Right forelimb (tissue), 1 donor: ENCODE results near the gene ACTC1.

Source experiments
- DNase-seq: peaks from one replicate; pipeline ENCODE4 v3.0.0-alpha.2; 2018

ACTC1 gene

DNA sequence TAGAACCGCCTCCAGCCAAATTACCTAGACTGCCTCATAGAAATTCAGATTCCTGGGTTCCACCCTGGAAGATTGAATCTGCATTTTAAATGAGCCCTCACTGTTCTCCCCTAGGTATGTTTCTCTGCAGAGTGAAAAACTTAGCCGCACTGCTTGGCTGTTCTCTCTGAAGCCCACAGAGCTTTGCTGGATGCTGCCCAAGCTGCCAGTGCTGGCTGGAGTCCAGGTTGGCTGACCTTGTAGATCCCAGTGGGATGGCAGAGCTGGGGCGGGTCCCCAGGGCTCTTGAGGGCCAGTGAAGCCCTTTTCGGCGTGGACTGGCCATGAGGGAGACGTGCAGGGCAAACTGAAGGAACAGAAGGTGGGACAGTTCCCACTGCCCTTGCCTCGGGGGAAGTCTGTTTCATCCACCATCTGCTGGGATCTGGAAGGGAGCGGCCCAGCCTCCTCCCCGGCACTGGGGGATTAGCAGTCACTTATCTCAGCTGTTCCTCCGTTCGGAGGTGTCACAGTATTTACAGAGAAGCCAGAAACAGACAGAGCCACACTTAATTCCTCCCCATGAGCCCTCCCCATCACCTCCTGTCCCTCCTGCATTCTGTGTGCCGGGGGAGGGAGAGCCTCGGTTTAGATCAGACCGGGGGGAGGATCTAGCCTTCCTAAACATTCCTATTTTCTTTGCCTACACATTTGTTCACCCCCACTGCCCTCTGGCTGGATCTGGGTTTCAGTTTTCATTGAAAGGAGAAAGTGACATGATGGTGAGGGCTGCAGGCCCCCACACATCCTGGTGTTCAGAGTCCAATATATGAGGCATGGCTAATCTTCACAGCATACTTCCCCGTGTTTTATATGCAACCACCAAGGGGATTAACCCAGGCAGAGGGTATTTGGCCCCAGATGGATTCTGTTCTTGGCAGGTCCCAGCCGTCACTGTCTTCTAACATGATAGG lies 4.1 kb upstream of the ACTC1 start:
- peak; percentile 63 for DNase-seq

DNA sequence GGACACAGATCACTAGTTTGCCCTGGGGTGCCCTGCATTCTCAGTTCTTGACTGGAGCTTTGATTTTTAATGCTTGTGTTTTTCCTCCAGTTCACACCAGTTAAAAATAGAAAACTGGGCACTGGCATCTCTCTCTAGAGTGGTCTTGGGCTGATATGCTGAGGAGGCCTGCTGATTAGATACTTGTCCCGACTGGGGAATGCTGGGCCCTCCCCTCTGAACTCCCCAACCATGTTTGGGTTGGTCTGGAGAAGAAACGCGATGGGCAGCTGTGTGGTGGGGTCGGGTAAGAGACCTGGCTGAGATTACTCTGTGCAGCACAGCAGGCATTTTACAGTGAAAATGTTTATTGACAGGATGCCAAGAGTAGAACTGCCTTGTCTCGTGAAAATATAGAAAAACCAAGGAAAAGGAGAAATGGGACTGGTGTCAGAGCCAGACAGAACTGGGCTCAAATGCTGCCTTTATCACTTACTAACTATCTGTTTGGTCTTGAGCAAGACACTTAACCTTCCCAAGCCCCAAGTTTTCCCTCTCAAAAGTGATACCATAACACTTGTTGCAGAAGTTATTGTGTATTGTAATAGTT lies 1.6 kb upstream of the ACTC1 start:
- no peak for DNase-seq

DNA sequence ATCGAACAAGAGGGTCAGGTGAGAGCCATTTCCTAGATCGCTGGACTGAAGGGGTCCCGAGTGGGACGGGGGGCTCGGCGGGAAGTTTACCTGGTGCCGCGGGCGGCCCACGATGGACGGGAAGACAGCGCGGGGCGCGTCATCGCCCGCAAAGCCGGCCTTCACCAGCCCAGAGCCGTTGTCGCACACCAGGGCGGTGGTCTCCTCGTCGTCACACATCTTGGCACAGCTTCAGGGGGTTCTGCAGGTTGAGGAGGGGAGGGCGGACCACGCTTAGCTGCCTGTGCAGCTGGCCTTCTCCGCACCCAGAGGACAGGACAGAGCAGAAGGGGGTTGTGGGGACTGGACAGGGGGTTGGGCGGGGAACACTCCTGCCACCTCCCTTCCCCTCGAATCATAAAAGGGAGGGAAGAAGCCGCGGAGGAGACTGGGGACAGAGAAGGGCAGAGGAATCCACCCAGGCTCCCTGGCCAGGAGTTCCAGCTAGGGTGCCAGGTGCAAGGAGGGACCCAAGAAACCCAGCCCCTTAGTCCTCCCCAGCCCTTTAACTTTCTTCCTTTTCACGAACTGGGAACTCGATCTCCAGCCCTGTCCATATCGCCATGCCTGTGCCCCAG lies 651 bp downstream of the ACTC1 start:
- DNase-seq = no peak

DNA sequence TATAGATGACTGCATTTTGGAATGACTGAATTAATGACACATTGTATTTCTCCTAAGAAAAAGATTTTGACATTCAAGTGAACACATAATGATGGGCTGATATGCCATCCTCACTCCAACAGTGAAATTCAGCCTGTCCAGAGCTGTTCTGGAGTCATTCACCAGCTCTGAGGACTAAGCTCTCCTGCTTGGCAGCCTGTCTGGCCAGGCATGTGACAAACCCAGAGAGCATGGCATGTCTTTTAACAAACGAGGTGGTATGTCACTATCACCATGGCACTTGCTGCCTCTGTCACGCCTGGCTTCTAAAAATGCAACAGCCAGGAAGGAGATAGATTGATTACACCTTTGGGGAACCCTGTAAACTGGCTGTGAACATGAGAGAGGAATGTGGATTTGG lies 1.4 kb downstream of the ACTC1 start:
- DNase-seq = no peak

DNA sequence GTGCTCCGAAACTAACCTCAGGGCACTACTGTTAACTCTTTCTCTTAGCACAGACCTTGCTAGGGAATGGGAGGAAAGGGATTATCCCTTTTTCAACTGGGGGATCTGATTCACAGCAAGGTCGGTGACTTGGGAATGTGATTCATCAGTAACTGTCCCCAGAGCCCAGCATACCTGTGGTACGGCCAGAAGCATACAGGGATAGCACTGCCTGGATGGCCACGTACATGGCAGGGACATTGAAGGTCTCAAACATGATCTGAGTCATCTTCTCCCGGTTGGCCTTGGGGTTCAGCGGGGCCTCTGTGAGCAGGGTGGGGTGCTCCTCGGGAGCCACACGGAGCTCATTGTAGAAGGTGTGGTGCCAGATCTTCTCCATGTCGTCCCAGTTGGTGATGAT lies 2.3 kb downstream of the ACTC1 start:
- DNase-seq = no peak

- no peak for DNase-seq
Measured at GRCh38 chr15:34791701-34792100, 3.6 kb downstream of the ACTC1 start.

GRCh38 chr15:34790121-34790520 lies 5.2 kb downstream of the ACTC1 start:
- no peak for DNase-seq

DNA sequence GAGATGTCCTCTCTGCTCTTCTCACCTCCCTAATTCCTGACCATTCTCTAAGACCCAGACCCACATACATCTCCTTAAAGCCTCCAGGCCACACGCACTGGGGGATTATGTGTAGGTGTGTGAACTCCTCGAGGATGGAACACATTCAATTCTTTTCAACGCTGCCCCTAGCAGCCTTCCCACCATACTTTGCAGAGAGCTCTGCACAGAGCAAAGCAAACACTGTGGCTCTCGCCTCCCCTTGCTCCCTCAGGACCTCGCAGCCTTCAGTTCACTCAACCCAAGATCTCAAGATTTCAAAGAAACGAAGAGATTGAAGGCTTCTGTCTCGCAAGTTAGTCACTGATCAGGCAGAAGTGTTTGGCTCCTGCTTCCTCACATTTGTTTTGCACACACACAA lies 6.0 kb downstream of the ACTC1 start:
- DNase-seq = no peak

GRCh38 chr15:34786206-34786605 lies 9.1 kb downstream of the ACTC1 start:
- DNase-seq = no peak

DNA sequence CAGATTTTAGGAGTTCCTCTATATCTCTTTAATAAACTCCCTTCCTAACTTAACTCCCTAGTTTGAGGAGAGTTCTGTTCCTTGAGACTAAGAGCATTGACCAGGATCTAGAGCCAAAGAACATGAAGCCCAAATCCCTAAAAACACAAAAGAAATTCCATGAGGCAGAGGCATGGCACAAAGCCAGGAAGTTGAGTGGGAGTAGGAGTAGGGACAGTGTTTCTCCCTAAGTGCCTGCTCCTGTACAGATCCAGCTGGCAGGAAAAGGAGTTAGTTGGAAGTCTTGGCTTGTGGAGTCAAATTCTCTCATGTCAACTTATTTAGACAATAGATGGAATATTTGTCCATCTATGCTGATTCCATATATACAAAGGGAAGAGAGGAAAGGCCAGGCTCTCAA lies 11.4 kb downstream of the ACTC1 start:
- no peak for DNase-seq

DNA sequence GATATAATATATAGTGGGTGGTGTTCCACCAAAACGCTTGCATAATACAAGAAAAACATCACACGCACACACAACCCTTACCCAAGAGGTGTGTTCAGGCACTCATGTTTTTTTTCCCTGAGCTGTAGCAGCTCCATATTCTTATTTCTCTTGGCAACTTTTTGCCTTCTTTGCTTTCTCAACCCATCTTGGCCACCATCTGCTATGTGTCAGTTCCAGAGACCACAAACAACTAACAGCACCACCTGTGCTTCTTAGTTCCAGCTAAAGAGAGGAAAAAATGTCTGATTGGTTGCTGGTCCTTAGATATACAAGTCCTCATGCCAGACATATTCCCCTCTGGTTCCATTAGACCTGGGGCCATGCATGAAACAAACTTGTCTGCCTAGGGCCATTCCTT lies 11.9 kb downstream of the ACTC1 start:
- no peak for DNase-seq

- no peak for DNase-seq
Measured at GRCh38 chr15:34782901-34783300, 12.4 kb downstream of the ACTC1 start.

GRCh38 chr15:34780725-34781124 lies 14.6 kb downstream of the ACTC1 start:
- no peak for DNase-seq

DNA sequence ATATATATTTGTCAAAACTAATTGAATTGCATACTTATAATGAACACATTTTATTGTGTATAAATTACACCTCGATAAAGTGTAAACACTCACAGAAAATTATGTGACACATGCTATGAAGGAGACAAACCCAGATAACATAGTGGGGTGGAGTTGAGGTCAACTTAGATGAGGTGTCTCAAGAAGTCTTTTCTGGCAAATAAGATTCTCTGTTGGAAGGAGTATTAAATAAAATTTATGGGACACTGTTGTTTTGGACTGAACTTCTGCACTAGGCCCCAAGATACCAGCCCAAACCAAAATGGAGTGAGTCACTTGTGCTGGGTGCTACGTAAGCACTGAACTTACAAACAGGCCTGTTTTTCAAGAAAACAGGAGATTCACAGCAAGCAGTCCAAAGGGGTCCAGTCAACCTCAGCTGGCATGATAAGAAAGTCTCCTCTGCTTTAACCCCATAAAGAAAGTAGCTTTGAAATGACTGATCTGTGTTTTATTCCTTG lies 18.7 kb downstream of the ACTC1 start:
- DNase-seq = no peak

DNA sequence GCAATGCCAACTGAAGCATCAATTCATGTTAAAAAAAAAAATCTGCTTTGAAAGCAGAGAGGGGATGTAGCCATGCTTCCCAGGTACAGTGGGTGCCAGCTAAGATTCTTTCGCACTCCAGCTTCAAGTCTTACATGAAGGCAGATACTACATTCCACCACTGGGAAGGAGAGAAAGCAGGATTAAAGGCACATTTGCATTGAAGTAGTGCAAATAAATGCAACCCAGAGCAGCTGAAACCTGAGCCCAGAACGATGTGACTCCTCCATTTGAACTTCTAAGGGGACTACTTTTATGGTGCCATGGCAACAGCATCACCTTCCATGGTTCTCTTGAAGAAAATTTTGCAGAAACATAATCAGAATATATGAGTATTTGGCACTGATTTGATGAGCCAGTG lies 21.4 kb downstream of the ACTC1 start:
- no peak for DNase-seq

DNA sequence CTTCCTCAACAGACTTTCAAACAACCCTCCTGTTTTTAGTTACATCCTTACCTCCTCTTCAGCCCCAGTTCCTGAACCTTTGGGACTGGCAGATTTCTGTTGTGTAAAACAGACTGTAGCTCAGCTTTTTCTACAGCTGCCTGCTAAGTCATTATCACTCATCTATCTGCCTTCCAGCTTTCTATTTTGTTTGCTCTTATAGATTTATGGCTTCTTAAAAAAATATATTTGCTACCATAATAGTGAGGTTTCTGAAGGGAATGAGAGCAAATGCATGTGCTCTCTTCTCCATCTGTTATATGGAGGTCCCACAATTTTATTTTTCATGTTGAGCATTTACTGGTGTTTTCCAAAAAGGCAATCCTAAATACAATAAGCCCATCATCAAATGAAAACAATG lies 22.3 kb downstream of the ACTC1 start:
- DNase-seq = no peak

DNA sequence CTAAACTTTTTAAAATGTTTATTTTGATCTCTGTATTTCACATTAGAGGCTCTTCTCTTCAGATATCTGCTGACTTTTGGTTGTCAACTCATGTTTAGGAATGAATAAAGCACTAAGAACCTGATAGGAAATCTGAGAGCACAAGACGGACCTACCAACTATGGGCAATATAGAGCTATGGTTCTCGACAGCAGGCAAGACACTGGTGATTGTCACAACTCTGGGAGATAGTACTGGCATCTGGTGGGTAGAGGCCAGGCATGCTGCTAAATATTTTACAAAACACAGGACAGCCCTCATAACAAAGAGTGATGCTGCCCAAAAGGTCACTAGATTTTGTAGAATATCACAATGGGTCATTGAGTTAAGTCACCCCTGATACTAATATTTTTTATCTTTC lies 23.0 kb downstream of the ACTC1 start:
- DNase-seq = no peak

- no peak for DNase-seq
Measured at GRCh38 chr15:34769711-34770110, 25.6 kb downstream of the ACTC1 start.

GRCh38 chr15:34768530-34768929 lies 26.8 kb downstream of the ACTC1 start:
- no peak for DNase-seq

GRCh38 chr15:34765741-34766140 lies 29.6 kb downstream of the ACTC1 start:
- DNase-seq = no peak

GRCh38 chr15:34760909-34761308 lies 34.4 kb downstream of the ACTC1 start:
- no peak for DNase-seq

DNA sequence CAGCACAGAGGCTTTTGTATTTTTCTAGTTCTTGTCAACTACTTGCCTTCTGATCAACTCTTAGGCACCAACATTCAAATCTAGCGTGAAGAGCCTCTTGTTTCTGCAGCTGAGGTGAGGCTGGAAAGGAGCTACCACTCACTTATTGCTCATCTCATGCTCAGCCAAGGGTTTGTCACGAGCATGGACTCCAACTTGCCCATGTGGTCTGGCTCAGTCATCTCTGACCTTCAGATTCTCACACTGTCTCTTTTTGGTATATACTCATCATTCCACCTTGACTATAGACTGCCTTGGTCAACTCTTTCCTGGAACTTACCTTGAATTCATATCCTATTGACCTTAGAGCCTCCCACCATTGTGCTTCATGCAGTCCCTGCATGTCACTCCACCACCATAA lies 35.4 kb downstream of the ACTC1 start:
- DNase-seq = no peak

DNA sequence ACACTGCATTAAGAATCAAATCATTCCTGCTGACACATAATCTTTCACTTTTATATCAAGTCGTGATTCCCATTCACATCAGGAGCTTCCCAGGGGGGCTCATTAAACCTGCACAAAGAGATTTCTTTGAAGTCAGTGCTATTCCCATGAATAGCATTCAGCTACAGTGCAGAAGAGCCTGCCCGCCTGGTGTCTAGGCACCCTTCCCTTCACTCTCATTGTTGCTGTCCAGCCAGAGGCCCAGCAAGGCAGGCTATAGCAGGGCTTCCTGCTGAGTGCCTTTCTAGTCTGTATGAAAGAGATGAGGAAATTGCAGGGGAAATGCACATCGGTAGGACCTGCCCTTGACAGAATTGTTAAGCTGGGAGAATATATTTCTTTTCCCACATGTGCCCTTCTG lies 36.0 kb downstream of the ACTC1 start:
- DNase-seq = no peak

DNA sequence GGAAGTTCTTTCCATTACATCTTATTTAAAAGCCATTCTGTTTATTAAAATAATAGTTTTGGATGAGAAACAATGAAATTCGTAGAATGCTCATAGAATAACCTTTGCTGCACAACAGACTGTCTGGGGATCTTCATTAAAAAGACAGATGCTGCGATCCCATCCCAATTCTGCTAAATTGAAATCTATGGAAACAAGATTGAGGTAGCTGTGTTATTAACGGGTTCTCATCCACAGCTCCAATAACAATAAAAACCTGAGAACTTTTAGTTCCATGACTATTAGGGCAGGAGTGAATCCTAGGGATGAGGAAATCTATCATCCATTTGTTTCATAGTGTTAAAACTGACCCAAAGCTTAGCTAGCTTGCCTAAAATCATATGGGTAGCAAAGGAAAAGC lies 38.1 kb downstream of the ACTC1 start:
- DNase-seq = no peak
